GM18498 (cell line): ENCODE measurements around the gene CCHCR1.
"Not testable (repeated sequence)": the region's sequence is repeated elsewhere in the genome, so short reads cannot be mapped to it uniquely, and the experiment has no call there.

ENCODE experiments used
- ATAC-seq: cut with Tn5 transposase; IDR thresholded peaks from one replicate; pipeline ENCODE4 v1.9.1; 2021; ENCODE audit warnings: mild to moderate bottlenecking, moderate library complexity; ENCODE audit not compliant: unreplicated experiment

Gene CCHCR1, protein sequence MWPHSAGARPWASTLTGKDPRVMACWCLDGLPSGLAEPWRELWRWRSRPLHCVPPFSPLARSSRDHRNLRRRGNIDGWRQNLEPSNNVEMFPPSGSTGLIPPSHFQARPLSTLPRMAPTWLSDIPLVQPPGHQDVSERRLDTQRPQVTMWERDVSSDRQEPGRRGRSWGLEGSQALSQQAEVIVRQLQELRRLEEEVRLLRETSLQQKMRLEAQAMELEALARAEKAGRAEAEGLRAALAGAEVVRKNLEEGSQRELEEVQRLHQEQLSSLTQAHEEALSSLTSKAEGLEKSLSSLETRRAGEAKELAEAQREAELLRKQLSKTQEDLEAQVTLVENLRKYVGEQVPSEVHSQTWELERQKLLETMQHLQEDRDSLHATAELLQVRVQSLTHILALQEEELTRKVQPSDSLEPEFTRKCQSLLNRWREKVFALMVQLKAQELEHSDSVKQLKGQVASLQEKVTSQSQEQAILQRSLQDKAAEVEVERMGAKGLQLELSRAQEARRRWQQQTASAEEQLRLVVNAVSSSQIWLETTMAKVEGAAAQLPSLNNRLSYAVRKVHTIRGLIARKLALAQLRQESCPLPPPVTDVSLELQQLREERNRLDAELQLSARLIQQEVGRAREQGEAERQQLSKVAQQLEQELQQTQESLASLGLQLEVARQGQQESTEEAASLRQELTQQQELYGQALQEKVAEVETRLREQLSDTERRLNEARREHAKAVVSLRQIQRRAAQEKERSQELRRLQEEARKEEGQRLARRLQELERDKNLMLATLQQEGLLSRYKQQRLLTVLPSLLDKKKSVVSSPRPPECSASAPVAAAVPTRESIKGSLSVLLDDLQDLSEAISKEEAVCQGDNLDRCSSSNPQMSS

DNA sequence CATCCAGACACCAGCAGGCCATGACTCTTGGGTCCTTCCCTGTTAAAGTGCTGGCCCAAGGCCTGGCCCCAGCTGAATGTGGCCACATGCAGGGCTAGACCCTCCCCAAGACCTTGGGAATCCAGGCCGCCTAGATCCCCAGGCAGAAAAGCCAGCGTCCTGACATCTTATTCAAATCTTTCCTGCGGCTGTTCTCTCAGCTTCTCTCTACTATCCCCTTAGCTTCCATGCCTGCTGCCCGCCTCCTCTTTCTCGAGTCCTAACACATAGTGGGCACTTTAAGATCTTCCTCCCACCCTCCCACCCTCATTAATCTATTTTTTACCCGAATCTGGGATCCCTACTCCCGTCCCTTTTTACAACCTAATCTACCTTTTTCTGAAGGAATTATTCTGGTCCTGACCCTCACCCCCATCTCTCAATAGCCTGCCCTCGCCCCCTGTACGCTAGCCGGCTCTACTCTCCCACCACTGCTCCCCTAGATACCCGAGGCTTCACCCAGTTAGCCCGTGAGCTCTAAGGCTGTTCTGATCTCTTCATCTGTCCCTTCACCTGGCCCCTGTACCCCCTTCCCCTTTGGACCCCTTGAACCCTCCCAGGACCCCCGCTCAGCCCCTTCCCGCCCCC, at the start of gene CCHCR1:
Gene CCHCR1 (minus strand): TSS at position 290 of the 627 bp plus-strand sequence. CDS start 202 bp downstream, at position 88.
- ATAC-seq = no peak

DNA sequence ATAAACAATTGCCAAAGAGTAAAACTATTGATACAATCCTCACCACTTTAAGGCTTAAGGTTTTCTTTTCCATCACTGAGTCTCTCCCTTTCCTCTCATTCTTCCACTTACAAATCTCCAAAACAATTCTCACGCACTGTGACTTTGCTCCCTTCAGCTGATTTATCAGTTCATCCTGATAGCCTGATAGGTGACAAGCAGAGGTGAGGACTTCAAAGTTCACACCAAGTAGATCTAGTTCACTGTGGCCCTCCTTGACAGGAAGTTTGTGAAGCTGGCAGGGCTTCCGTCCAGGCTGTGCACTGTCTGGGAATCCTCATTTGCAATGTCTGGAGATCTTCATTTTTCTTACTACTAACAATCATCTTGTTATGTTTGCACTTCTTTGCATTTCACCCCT, 48.0 kb upstream of the CCHCR1 start:
- ATAC-seq = no peak

DNA sequence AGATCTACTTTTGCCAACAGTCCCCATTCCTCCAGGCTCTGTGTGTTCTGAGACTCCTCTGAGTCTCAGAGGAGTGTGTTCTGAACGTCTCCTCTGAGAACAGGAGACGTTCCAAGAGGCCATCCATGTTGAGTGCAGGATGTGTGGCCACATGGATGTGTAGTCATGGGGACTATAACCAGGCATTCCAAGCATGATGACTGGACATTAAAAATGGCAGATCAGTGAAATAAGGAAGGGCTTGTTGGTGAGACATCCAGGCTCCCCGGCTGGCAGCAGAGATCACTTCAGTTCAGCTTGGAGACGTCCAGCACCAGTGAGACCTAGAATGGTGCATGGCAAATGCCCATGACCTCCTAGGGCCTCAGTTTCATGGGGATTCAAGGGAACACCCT, 47.1 kb upstream of the CCHCR1 start:
- no peak for ATAC-seq

DNA sequence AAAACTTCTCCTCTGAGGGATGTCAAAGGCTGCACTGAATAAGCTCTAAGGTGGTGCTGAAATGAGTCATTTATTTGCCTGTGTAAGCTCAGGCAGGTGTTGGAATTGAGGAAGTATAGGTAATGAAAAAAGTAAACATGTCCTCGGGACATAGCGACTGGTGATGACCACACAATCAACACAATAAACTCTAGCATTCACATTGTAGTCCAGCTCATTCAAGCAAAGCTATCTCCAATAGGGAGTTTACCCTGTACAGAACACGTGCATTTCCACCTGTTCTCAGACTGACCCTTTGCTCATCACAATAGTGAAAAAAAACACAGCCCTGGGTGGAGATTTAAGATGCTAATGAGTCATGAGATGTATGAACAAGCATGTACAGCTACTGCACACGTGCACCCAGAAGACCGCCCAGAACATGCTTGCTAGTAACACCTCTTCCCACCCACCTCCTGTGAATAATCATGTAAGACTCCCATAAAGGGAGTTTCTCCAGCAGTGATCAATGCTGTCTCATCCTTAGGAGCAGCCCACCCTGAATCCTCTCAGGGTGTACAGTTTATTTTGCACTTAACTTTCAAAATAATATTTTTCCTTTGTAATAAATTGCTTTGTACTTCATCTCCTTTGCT, 45.9 kb upstream of the CCHCR1 start:
- ATAC-seq = peak; percentile 55

DNA sequence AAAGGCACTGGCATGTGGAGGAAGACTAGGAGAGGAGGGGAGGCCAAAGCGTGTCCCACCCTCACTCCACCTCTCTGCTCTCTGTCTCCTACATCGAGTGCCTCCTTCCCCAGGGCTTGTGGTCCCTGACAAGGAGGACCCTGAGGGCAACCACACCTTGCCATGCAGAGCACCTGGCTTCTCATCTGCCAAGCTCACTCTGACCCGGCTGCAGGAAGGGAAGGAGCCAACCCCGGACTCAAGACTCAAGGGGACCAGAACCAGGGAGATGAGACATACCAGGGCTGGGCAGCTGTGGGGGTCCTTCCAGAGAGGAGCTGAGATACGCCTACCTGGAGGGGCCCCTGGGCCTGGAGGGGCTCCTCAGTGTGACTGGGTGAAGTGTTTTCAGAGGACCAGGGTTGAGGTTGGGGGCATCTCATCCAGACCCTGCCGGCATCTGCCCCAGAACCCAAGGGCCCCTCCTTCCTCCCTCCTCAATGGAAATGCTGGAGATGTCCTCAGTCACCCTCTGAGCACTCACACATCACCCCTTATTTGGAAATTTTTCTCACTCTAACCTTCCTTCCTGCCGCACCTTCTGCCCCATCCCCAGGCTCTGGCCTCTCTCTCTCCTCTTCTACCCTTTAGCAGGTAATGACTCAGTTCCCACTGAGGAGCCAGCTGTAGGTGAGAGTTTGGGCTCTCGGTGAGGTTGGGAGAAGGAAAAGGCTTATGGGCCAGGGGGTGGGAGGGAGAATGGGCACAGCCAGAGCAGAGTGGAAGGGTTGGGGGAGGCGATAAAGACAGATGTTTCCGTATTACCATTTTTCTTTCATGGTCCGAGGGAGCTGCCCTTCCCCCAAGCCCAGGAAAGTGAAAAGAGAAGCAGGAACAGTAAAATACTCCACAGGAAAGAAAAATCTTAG, 44.9 kb upstream of the CCHCR1 start:
- no peak for ATAC-seq

DNA sequence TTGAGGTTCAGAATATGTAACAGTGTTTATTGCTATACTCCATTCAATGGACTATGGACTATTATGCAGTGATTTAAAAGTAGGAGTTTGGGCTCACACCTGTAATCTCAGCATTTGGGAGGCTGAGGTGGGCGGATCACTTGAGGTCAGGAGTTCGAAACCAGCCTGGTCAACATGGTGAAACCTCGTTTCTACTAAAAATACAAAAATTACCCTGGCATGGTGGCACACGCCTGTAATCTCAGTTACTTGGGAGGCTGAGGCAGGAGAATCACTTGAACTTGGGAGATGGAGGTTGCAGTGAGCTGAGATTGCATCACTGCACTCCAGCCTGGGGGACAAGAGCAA, 41.5 kb upstream of the CCHCR1 start:
- ATAC-seq = not testable (repeated sequence)

DNA sequence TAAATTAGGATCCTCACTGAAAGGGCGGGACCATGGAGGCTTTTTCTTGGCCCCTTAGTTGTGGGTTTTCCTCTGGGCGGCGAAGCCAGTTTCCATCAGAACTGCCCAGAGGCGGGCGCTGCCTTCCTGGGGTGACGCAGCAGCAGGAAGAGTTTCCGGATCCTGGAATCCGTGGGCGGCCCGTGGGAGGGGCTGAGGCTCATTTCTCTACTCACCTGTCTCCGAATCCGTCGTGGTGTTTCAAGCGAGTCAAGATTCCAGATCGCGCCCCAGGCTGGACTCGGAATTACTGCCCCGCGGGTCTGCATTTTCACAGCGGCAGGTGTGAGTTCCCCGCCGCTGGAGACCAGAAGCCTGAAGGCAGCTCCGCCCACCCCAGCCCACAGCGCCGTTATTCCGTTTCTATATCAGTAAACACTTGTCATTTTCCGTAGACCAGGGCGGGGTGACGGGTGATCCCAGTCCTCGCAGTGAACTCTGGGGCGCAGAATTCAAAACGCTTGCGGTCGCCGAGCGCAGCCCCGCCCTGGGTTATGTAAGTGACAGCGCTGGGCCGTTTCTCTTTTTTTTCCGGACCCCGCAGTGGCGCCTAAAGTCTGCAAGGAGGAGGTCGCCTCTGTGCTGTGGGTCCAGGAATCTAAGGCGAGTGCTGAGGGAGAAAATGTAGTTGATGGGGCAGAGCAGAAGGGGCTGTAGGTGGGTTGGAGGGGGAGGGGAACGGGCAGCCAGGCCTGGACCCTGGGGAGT, 40.1 kb upstream of the CCHCR1 start:
- ATAC-seq = peak; percentile 63

DNA sequence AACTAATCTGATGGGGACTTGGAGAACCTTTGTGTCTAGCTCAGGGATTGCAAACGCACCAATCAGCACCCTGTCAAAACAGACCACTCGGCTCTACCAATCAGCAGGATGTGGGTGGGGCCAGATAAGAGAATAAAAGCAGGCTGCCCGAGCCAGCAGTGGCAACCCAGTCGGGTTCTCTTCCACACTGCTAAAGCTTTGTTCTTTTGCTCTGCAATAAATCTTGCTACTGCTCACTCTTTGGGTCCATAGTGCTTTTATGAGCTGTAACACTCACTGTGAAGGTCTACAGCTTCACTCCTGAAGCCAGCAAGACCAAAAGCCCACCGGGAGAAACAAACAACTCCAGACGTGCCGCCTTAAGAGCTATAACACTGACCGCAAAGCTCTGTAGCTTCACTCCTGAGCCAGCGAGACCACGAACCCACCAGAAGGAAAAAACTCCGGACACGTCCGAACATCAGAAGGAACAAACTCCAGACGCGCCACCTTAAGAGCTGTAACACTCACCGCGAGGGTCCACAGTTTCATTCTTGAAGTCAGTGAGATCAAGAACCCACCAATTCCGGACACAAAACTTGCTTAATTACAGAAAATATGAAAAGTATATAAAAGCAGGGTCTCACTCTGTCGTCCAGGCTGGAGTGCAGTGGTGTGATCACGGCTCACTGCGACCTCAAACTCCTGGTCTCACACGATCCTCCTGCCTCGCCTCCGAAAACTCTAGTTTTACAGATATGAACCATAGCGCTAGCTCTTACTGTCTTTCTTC, 38.8 kb upstream of the CCHCR1 start:
- peak; percentile 4 for ATAC-seq

DNA sequence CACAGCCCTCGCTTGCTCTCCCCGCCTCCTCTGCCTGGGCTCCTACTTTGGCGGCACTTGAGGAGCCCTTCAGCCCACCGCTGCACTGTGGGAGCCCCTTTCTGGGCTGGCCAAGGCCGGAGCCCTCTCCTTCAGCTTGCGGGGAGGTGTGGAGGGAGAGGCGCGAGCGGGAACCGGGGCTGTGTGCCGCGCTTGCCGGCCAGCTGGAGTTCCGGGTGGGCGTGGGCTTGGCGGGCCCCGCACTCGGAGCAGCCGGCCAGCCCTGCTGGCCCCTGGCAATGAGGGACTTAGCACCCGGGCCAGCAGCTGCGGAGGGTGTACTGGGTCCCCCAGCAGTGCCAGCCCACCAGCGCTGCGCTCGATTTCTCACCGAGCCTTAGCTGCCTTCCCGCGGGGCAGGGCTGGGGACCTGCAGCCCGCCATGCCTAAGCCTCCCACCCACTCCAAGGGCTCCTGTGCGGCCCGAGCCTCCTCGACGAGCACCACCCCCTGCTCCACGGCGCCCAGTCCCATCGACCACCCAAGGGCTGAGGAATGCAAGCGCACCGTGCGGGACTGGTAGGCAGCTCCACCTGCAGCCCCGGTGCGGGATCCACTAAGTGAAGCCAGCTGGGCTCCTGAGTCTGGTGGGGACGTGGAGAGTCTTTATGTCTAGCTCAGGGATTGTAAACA, 37.8 kb upstream of the CCHCR1 start:
- ATAC-seq = not testable (repeated sequence)

DNA sequence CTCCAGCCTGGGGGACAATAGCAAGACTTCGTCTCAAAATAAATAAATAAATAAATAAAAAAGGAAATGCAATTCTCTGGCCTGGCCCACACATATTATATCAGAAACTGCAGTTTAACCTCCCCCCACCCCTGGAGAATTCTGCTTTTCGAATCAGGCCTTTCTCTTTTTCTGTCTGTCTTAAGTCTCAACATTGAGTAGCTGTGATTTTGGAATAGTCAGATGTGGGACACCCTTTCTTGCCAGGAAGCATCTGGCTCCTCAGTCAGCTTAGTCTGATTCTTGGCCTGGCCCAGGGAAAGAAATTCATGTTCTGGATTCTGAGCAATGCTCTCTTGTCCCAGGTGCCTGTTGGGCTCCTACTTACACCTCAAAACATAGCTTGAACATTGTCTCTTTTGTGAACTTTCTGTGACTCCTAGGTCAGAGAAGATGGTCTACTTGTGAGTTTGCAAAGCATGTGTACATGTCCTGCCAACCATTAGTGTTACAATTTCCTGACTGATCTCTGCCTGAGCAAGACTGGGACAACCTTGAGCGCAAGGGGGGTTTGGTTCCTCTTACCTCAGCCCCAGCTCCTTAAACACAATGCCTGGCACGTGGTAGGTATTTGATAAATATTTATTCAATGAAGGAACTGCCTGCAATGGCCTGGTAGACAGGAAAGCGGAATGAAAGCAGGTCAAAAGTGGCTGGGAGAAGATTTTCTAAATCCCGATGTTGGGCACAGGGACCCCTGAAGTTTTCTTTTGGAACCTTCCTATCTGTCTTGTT, 36.6 kb upstream of the CCHCR1 start:
- ATAC-seq = no peak

DNA sequence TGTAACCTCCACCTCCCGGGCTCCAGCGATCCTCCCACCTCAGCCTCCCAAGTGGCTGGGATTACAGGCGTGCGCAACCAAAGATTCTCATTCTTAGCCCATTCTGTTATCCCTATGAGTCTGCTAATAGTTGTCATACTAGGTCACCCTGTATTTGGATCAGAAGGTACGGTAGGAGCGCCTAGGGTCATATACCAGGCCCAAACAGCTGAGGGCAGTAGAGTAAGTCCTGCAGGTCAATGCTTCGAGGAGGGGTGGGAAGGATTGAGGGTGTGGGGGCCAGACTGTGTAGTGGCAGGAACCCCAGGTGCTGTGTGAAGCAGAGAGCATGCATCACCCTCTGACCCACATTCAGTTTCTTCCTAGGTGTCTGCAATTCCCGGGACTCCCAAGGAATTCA, 35.6 kb upstream of the CCHCR1 start:
- ATAC-seq = no peak

DNA sequence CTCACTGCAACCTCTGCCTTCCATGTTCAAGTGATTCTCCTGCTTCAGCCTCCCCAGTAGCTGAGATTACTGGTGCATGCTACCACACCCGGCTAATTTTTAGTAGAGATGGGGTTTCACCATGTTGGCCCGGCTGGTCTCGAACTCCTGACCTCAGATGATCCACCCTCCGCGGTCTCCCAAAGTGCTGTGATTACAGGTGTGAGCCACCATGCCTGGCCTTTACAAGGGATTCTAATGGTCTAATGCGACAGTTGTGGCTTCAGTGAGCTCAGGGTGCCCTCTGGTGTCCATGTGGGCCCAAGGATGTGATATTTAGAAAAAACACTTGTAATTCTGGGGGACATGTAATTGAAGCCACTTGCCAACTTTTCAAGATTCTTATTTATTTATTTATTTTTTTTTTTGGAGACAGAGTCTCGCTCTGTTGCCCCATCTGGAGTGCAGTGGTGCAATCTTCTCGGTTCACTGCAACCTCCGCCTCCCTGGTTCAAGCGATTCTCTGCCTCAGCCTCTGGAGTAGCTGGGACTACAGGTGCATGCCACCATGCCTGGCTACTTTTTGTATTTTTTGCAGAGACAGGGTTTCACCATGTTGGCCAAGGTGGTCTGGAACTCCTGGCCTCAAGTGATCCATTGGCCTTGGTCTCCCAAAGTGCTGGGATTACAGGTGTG, 35.0 kb upstream of the CCHCR1 start:
- not testable (repeated sequence) for ATAC-seq

DNA sequence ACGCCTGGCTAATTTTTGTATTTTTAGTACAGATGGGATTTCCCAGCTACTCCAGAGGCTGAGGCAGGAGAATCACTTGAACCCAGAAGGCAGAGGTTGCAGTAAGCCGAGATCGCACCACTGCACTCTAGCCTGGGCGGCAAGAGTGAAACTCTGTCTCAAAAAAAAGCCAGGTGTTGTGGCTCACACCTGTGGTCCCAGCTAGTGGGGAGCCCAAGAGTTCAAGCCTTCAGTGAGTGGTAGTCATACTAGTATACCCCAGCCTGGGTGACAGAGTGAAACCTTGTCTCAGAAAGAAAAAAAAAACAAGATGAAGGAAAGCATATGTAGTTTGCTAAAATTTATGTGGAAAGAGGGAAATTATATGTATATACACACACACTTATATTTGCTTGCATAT, 32.9 kb upstream of the CCHCR1 start:
- peak; percentile 74 for ATAC-seq

DNA sequence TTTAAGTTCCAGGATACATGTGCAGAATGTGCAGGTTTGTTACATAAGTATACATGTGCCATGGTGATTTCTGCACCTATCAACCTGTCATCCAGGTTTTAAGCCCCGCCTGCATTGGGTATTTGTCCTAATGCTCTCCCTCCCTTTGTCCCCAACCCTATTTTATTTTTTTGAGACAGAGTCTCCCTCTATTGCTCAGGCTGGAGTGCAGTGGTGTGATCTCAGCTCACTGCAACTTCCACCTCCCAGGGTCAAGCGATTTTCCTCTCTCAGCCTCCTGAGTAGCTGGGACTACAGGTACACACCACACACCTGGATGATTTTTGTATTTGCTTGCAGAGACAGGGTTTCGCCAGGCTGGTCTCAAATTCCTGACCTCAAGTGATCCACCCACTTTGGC, 31.6 kb upstream of the CCHCR1 start:
- ATAC-seq = not testable (repeated sequence)

DNA sequence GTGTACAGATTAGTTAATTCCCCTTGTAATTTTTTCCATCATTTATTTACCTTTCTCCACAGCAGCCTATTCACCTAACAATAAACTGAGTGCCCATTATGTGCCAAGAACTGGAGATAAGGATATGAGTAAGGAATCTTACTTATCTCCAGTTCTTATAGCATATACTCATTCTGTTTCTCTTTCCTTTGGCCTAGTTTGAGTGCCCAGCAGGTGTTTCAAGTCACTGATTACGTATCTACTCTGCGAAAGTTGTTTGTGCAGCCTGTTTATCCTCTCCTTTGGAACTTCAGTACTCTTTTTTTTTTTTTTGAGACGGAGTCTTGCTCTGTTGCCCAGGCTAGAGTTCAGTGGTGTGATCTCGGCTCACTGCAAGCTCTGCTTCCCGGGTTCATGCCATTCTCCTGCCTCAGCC, 30.2 kb upstream of the CCHCR1 start:
- no peak for ATAC-seq

DNA sequence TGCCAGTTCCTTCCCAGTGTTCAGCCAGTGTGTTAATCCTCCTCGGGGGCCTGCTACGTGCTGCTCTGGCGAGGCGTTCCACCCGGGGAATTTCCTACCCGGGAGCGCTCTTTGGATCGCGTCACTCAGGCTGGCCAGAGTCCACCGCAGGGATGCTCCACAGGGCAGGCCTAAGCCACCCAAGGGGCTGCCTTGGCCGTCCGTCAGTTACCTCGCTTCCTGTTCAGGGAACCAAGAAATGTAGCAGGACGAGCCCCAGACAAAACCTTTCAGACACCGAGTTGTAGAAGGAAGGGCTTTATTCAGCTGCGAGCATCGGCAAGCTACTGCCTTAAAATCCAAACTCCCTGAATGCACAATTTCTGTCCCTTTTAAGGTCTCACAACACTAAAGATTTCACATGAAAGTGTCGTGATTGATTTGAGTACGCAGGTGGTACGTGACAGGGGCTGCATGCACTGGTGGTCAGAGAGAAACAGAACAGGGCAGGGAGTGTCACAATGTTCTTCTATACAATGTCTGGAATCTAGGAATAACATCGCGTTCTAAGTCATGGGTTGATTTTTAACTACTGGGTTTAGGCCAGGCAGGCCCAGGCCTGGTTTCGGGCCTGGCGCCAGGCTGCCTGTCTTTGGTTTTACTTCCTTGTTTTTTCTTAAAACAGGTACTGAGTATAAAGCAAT, 28.6 kb upstream of the CCHCR1 start:
- no peak for ATAC-seq
